ENCODE measurements around the gene PDCD7.
"Not testable (repeated sequence)": the region's sequence is repeated elsewhere in the genome, so short reads cannot be mapped to it uniquely, and the experiment has no call there.

PDCD7 gene

GRCh38 chr15:65133548-65134200 is at the start of gene PDCD7:
PDCD7 (minus strand) TSS chr15:65133808; CDS start chr15:65133781, 27 bp downstream.
- Histone ChIP-seq H3K27me3 (ENCODE audit: insufficient read depth, low read length) (no peaks in the 10 kb centered on the region), H3K9me3 (ENCODE audit: insufficient read depth, low read depth, low read length) (peaks cover 18% of the 10 kb centered on the region), H3K27ac (ENCODE audit: low read length) (no peak within 1 kb of the TSS), H3K36me3 (ENCODE audit: insufficient read depth, low read depth, low read length) (peaks cover 11% of the 10 kb centered on the region), H3K9ac (ENCODE audit: low read depth, low read length) (peak within 1 kb of the TSS; percentile 81), H3K4me1 (ENCODE audit: insufficient read depth, low read length) (no peaks in the 10 kb centered on the region), H3K4me3 (ENCODE audit: low read length) (peak within 1 kb of the TSS; percentile 84)

- 0 out of 2 replicates have a peak, but pooled peaks cover 3% of the 10 kb centered on the region for H3K4me1 ChIP-seq (ENCODE audit: insufficient read depth, low read length)
- H3K9ac ChIP-seq (ENCODE audit: low read depth, low read length), result no peak overlapping the region
- no peaks in the 10 kb centered on the region for H3K9me3 ChIP-seq (ENCODE audit: insufficient read depth, low read depth, low read length)
- H3K27ac ChIP-seq (ENCODE audit: low read length), result no peak overlapping the region
- peaks cover 30% of the 10 kb centered on the region for H3K36me3 ChIP-seq (ENCODE audit: insufficient read depth, low read depth, low read length)
- no peaks in the 10 kb centered on the region for H3K27me3 ChIP-seq (ENCODE audit: insufficient read depth, low read length)
- no peak overlapping the region for H3K4me3 ChIP-seq (ENCODE audit: low read length)
These were observed 48.9 kb upstream of the PDCD7 start for GRCh38 chr15:65182538-65182937.

GRCh38 chr15:65181582-65182353 is 48.2 kb upstream of the PDCD7 start:
- peaks cover 38% of the 10 kb centered on the region for H3K36me3 ChIP-seq (ENCODE audit: insufficient read depth, low read depth, low read length)
- not testable (repeated sequence) for H3K4me3 ChIP-seq (ENCODE audit: low read length); H3K9ac ChIP-seq (ENCODE audit: low read depth, low read length); H3K27ac ChIP-seq (ENCODE audit: low read length); H3K9me3 ChIP-seq (ENCODE audit: insufficient read depth, low read depth, low read length); H3K4me1 ChIP-seq (ENCODE audit: insufficient read depth, low read length); H3K27me3 ChIP-seq (ENCODE audit: insufficient read depth, low read length)

- H3K4me3 ChIP-seq (ENCODE audit: low read length), result no peak overlapping the region
- no peaks in the 10 kb centered on the region for H3K27me3 ChIP-seq (ENCODE audit: insufficient read depth, low read length)
- H3K9ac ChIP-seq (ENCODE audit: low read depth, low read length), result no peak overlapping the region
- no peak overlapping the region for H3K27ac ChIP-seq (ENCODE audit: low read length)
- H3K9me3 ChIP-seq (ENCODE audit: insufficient read depth, low read depth, low read length), result no peaks in the 10 kb centered on the region
- peaks cover 52% of the 10 kb centered on the region for H3K36me3 ChIP-seq (ENCODE audit: insufficient read depth, low read depth, low read length)
- H3K4me1 ChIP-seq (ENCODE audit: insufficient read depth, low read length), result 0 out of 2 replicates have a peak, but pooled peaks cover 3% of the 10 kb centered on the region
These were observed 46.6 kb upstream of the PDCD7 start for GRCh38 chr15:65180167-65180566.

GRCh38 chr15:65177901-65178300 is 44.3 kb upstream of the PDCD7 start:
- H3K27ac ChIP-seq (ENCODE audit: low read length), result no peak overlapping the region
- peaks cover 64% of the 10 kb centered on the region for H3K36me3 ChIP-seq (ENCODE audit: insufficient read depth, low read depth, low read length)
- H3K4me3 ChIP-seq (ENCODE audit: low read length), result no peak overlapping the region
- H3K9me3 ChIP-seq (ENCODE audit: insufficient read depth, low read depth, low read length), result no peaks in the 10 kb centered on the region
- no peaks in the 10 kb centered on the region for H3K4me1 ChIP-seq (ENCODE audit: insufficient read depth, low read length)
- no peaks in the 10 kb centered on the region for H3K27me3 ChIP-seq (ENCODE audit: insufficient read depth, low read length)
- no peak overlapping the region for H3K9ac ChIP-seq (ENCODE audit: low read depth, low read length)

GRCh38 chr15:65176056-65176455 is 42.4 kb upstream of the PDCD7 start:
- H3K9me3 ChIP-seq (ENCODE audit: insufficient read depth, low read depth, low read length), result no peaks in the 10 kb centered on the region
- H3K36me3 ChIP-seq (ENCODE audit: insufficient read depth, low read depth, low read length), result peaks cover 79% of the 10 kb centered on the region
- H3K27me3 ChIP-seq (ENCODE audit: insufficient read depth, low read length), result no peaks in the 10 kb centered on the region
- no peaks in the 10 kb centered on the region for H3K4me1 ChIP-seq (ENCODE audit: insufficient read depth, low read length)
- H3K4me3 ChIP-seq (ENCODE audit: low read length), result no peak overlapping the region
- H3K27ac ChIP-seq (ENCODE audit: low read length), result no peak overlapping the region
- H3K9ac ChIP-seq (ENCODE audit: low read depth, low read length), result no peak overlapping the region

GRCh38 chr15:65175511-65175910 is 41.9 kb upstream of the PDCD7 start:
- Histone ChIP-seq H3K9me3 (ENCODE audit: insufficient read depth, low read depth, low read length) (no peaks in the 10 kb centered on the region), H3K36me3 (ENCODE audit: insufficient read depth, low read depth, low read length) (peaks cover 79% of the 10 kb centered on the region), H3K4me3 (ENCODE audit: low read length) (no peak overlapping the region), H3K27ac (ENCODE audit: low read length) (no peak overlapping the region), H3K27me3 (ENCODE audit: insufficient read depth, low read length) (no peaks in the 10 kb centered on the region), H3K4me1 (ENCODE audit: insufficient read depth, low read length) (no peaks in the 10 kb centered on the region), H3K9ac (ENCODE audit: low read depth, low read length) (no peak overlapping the region)

- Histone ChIP-seq H3K9me3 (ENCODE audit: insufficient read depth, low read depth, low read length) (no peaks in the 10 kb centered on the region), H3K27ac (ENCODE audit: low read length) (no peak overlapping the region), H3K27me3 (ENCODE audit: insufficient read depth, low read length) (no peaks in the 10 kb centered on the region), H3K9ac (ENCODE audit: low read depth, low read length) (no peak overlapping the region), H3K36me3 (ENCODE audit: insufficient read depth, low read depth, low read length) (peaks cover 75% of the 10 kb centered on the region), H3K4me1 (ENCODE audit: insufficient read depth, low read length) (no peaks in the 10 kb centered on the region), H3K4me3 (ENCODE audit: low read length) (no peak overlapping the region)
These were observed 40.9 kb upstream of the PDCD7 start for GRCh38 chr15:65174509-65174908.

GRCh38 chr15:65172531-65172930 is 38.9 kb upstream of the PDCD7 start:
- H3K4me3 ChIP-seq (ENCODE audit: low read length), result no peak overlapping the region
- H3K4me1 ChIP-seq (ENCODE audit: insufficient read depth, low read length), result no peaks in the 10 kb centered on the region
- no peaks in the 10 kb centered on the region for H3K9me3 ChIP-seq (ENCODE audit: insufficient read depth, low read depth, low read length)
- peaks cover 57% of the 10 kb centered on the region for H3K36me3 ChIP-seq (ENCODE audit: insufficient read depth, low read depth, low read length)
- no peak overlapping the region for H3K27ac ChIP-seq (ENCODE audit: low read length)
- H3K27me3 ChIP-seq (ENCODE audit: insufficient read depth, low read length), result no peaks in the 10 kb centered on the region
- no peak overlapping the region for H3K9ac ChIP-seq (ENCODE audit: low read depth, low read length)

GRCh38 chr15:65171428-65171827 is 37.8 kb upstream of the PDCD7 start:
- H3K27ac ChIP-seq (ENCODE audit: low read length), result no peak overlapping the region
- no peaks in the 10 kb centered on the region for H3K9me3 ChIP-seq (ENCODE audit: insufficient read depth, low read depth, low read length)
- no peak overlapping the region for H3K4me3 ChIP-seq (ENCODE audit: low read length)
- H3K27me3 ChIP-seq (ENCODE audit: insufficient read depth, low read length), result no peaks in the 10 kb centered on the region
- H3K9ac ChIP-seq (ENCODE audit: low read depth, low read length), result no peak overlapping the region
- peaks cover 52% of the 10 kb centered on the region for H3K36me3 ChIP-seq (ENCODE audit: insufficient read depth, low read depth, low read length)
- no peaks in the 10 kb centered on the region for H3K4me1 ChIP-seq (ENCODE audit: insufficient read depth, low read length)

- Histone ChIP-seq H3K27me3 (ENCODE audit: insufficient read depth, low read length) (no peaks in the 10 kb centered on the region), H3K9me3 (ENCODE audit: insufficient read depth, low read depth, low read length) (no peaks in the 10 kb centered on the region), H3K36me3 (ENCODE audit: insufficient read depth, low read depth, low read length) (peaks cover 50% of the 10 kb centered on the region)
These were observed 32.3 kb upstream of the PDCD7 start for GRCh38 chr15:65165875-65166274.

GRCh38 chr15:65164139-65164538 is 30.5 kb upstream of the PDCD7 start:
- H3K9me3 ChIP-seq (ENCODE audit: insufficient read depth, low read depth, low read length), result no peaks in the 10 kb centered on the region
- no peak overlapping the region for H3K27ac ChIP-seq (ENCODE audit: low read length)
- H3K9ac ChIP-seq (ENCODE audit: low read depth, low read length), result no peak overlapping the region
- no peaks in the 10 kb centered on the region for H3K27me3 ChIP-seq (ENCODE audit: insufficient read depth, low read length)
- no peak overlapping the region for H3K4me3 ChIP-seq (ENCODE audit: low read length)
- H3K36me3 ChIP-seq (ENCODE audit: insufficient read depth, low read depth, low read length), result peaks cover 49% of the 10 kb centered on the region
- no peaks in the 10 kb centered on the region for H3K4me1 ChIP-seq (ENCODE audit: insufficient read depth, low read length)

More at GRCh38 chr15:65165875-65166274, 32.3 kb upstream of the PDCD7 start:
- H3K4me3 ChIP-seq (ENCODE audit: low read length), result no peak overlapping the region
- no peak overlapping the region for H3K9ac ChIP-seq (ENCODE audit: low read depth, low read length)
- no peak overlapping the region for H3K27ac ChIP-seq (ENCODE audit: low read length)
- no peaks in the 10 kb centered on the region for H3K4me1 ChIP-seq (ENCODE audit: insufficient read depth, low read length)
